Measurements from ENCODE around the gene ELANE.

The ELANE gene

GRCh38 chr19:900302-901111 is 48.4 kb downstream of the ELANE start:
- no peak for TF ChIP-seq CTCF (IDR thresholded peaks at IDR 0.05)
- peaks cover 91% of the 10 kb centered on the region for H3K36me3 ChIP-seq
- no peaks in the 10 kb centered on the region for H3K9me3 ChIP-seq
- no peaks in the 10 kb centered on the region for H3K27me3 ChIP-seq
- peak overlapping the region; percentile 43 for H3K27ac ChIP-seq
- H3K4me1 ChIP-seq (ENCODE audit: control insufficient read depth in 1 of 2, insufficient read depth in 1 of 2, low read depth in 1 of 2, low read length in 1 of 2) = peaks cover 6 to 20% of the 10 kb centered on the region in 2 experiments
- no peak overlapping the region for H3K4me3 ChIP-seq (ENCODE audit: low read depth in 1 of 2, low read length in 1 of 2)

GRCh38 chr19:901216-902092 is 49.4 kb downstream of the ELANE start:
- no peak for TF ChIP-seq CTCF (IDR thresholded peaks at IDR 0.05)
- Histone ChIP-seq H3K4me3 (ENCODE audit: low read depth in 1 of 2, low read length in 1 of 2) (no peak overlapping the region), H3K9me3 (no peaks in the 10 kb centered on the region), H3K36me3 (peaks cover 82% of the 10 kb centered on the region), H3K27ac (peak overlapping the region; percentile 36), H3K4me1 (ENCODE audit: control insufficient read depth in 1 of 2, insufficient read depth in 1 of 2, low read depth in 1 of 2, low read length in 1 of 2) (peaks cover 16 to 27% of the 10 kb centered on the region in 2 experiments), H3K27me3 (no peaks in the 10 kb centered on the region)

- H3K4me3 ChIP-seq (ENCODE audit: low read depth in 1 of 2, low read length in 1 of 2) = no peak overlapping the region
- peaks cover 76% of the 10 kb centered on the region for H3K36me3 ChIP-seq
- H3K27me3 ChIP-seq = no peaks in the 10 kb centered on the region
- H3K9me3 ChIP-seq = no peaks in the 10 kb centered on the region
- H3K27ac ChIP-seq = peak overlapping the region; percentile 13
- no peak for TF ChIP-seq CTCF (IDR thresholded peaks at IDR 0.05)
- H3K4me1 ChIP-seq (ENCODE audit: control insufficient read depth in 1 of 2, insufficient read depth in 1 of 2, low read depth in 1 of 2, low read length in 1 of 2) = peaks cover 22 to 33% of the 10 kb centered on the region in 2 experiments
These were observed 49.9 kb downstream of the ELANE start for GRCh38 chr19:902093-902370.

- Histone ChIP-seq H3K27ac (no peak overlapping the region), H3K4me1 (ENCODE audit: control insufficient read depth in 1 of 2, insufficient read depth in 1 of 2, low read depth in 1 of 2, low read length in 1 of 2) (peaks cover 28 to 39% of the 10 kb centered on the region in 2 experiments), H3K27me3 (no peaks in the 10 kb centered on the region), H3K9me3 (no peaks in the 10 kb centered on the region), H3K4me3 (ENCODE audit: low read depth in 1 of 2, low read length in 1 of 2) (no peak overlapping the region), H3K36me3 (peaks cover 70% of the 10 kb centered on the region)
- TF ChIP-seq CTCF (IDR thresholded peaks at IDR 0.05) = no peak
These were observed 50.5 kb downstream of the ELANE start for GRCh38 chr19:902446-903226.

GRCh38 chr19:903266-903797 is 51.2 kb downstream of the ELANE start:
- no peak for TF ChIP-seq CTCF (IDR thresholded peaks at IDR 0.05)
- no peaks in the 10 kb centered on the region for H3K27me3 ChIP-seq
- no peaks in the 10 kb centered on the region for H3K9me3 ChIP-seq
- peaks cover 65% of the 10 kb centered on the region for H3K36me3 ChIP-seq
- H3K4me3 ChIP-seq (ENCODE audit: low read depth in 1 of 2, low read length in 1 of 2) = no peak overlapping the region
- H3K27ac ChIP-seq = no peak overlapping the region
- peaks cover 35 to 46% of the 10 kb centered on the region in 2 experiments for H3K4me1 ChIP-seq (ENCODE audit: control insufficient read depth in 1 of 2, insufficient read depth in 1 of 2, low read depth in 1 of 2, low read length in 1 of 2)
